ENCODE data around the gene PLPPR1. TPM values are rescaled to one million over a fixed set of nuclear protein-coding genes. Genes with fewer than 3 reads are reported as not detected.

PLPPR1 gene
- total and polyA plus RNA-seq, 2 donors (not counting 3 experiments of a cell fraction or from before 2014, with no cell fraction given), result 0.18 to 0.50 TPM

- CTCF ChIA-PET, result no interaction called here
- Histone ChIP-seq H3K36me3 (ENCODE audit: control insufficient read depth in 2 of 2, extremely low read depth in 1 of 2, insufficient read depth in 2 of 2, low read length in 2 of 2) (no peaks in the 10 kb centered on the region), H3K4me1 (ENCODE audit: control insufficient read depth, extremely low read depth, insufficient read depth, low read length) (peaks cover 2% of the 10 kb centered on the region), H3K79me2 (ENCODE audit: control insufficient read depth, insufficient read depth, low read length) (no peaks in the 10 kb centered on the region), H3K4me3 (replicated peaks in 1 of 3; ENCODE audit: insufficient read depth in 1 of 3, low read depth in 1 of 3, low read length in 3 of 3) (no peak overlapping the region), H2AFZ (ENCODE audit: low read depth, low read length) (no peak overlapping the region), H3K9me3 (replicated peaks; ENCODE audit: control insufficient read depth, insufficient read depth, low read length) (no peaks in the 10 kb centered on the region), H3K27ac (ENCODE audit: insufficient read depth, low read depth, low read length) (no peak overlapping the region), H3K9me1 (replicated peaks; ENCODE audit: control insufficient read depth, extremely low read depth, insufficient read depth, low read length) (no peaks in the 10 kb centered on the region), H3K9ac (replicated peaks; ENCODE audit: extremely low read depth, insufficient read depth, low read length) (no peak overlapping the region), H4K20me1 (replicated peaks; ENCODE audit: control insufficient read depth, extremely low read depth, insufficient read depth, low read length) (no peaks in the 10 kb centered on the region), H3K27me3 (ENCODE audit: control insufficient read depth in 2 of 2, insufficient read depth in 2 of 2, low read length in 2 of 2) (no peaks in the 10 kb centered on the region), H3K4me2 (ENCODE audit: insufficient read depth, low read length) (no peak overlapping the region)
- TF ChIP-seq JUN (IDR thresholded peaks at IDR 0.05; ENCODE audit: borderline replicate concordance, insufficient read depth, insufficient read length, low read depth) (no peak), POLR2A (IDR thresholded peaks at IDR 0.05; ENCODE audit: low read depth, low read length) (no peak), MYC (IDR thresholded peaks at IDR 0.05; ENCODE audit: low read depth, low read length) (no peak), EZH2 (IDR thresholded peaks at IDR 0.05; ENCODE audit: borderline replicate concordance, low read depth, low read length, severe bottlenecking) (no peak), POLR2AphosphoS5 (IDR thresholded peaks at IDR 0.05; ENCODE audit: insufficient read depth, low read depth, low read length) (no peak), CTCF (IDR thresholded peaks at IDR 0.05; ENCODE audit: extremely low read depth in 1 of 2, insufficient read depth in 1 of 2, low read depth in 1 of 2, low read length in 2 of 2) (no peak), MAX (IDR thresholded peaks at IDR 0.05; ENCODE audit: insufficient read depth, insufficient read length) (no peak), FOS (IDR thresholded peaks at IDR 0.05; ENCODE audit: borderline replicate concordance, insufficient read depth, low read length) (no peak)
- DNase-seq (ENCODE audit: low read depth, low spot score) (no peak), FAIRE-seq (no peak)
- intact Hi-C loops (cut with micrococcal nuclease) (no loop called here), dilution Hi-C loops (cut with MboI; ENCODE audit: extremely low pct_ligation_motif_present, low sequenced_read_pairs) (no loop called here)
- POLR2A ChIA-PET, result no interaction called here
- no TSS peak for BruUV-seq (replicated peaks)
These were observed 58.9 kb downstream of the PLPPR1 start for GRCh38 chr9:101087426-101087825.
